ENCODE measurements around the gene GPC4. TPM values are rescaled to one million over a fixed set of nuclear protein-coding genes. Genes with fewer than 3 reads are reported as not detected.

GPC4 gene
- total RNA-seq, 1 donor from 2014 or later = 86.4 TPM

GRCh38 chrX:133391111-133391510, 24.2 kb downstream of the GPC4 start:
- Histone ChIP-seq H3K4me3 (ENCODE audit: insufficient read depth, low read depth, low read length) (no peak overlapping the region), H2AFZ (ENCODE audit: low read depth, low read length) (no peak overlapping the region), H3K4me1 (ENCODE audit: insufficient read depth, low read length) (no peaks in the 10 kb centered on the region), H3K4me2 (ENCODE audit: low read length) (no peak overlapping the region), H3K9ac (ENCODE audit: low read length) (no peak overlapping the region), H3K36me3 (ENCODE audit: insufficient read depth, low read length) (no peaks in the 10 kb centered on the region), H3K27ac (ENCODE audit: low read depth, low read length) (no peak overlapping the region), H3K79me2 (ENCODE audit: insufficient read depth, low read length) (peaks cover 10% of the 10 kb centered on the region), H3K9me3 (ENCODE audit: insufficient read depth, low read depth, low read length) (no peaks in the 10 kb centered on the region), H4K20me1 (ENCODE audit: insufficient read depth, low read length) (peaks cover 6% of the 10 kb centered on the region), H3K27me3 (ENCODE audit: insufficient read depth, low read length) (no peaks in the 10 kb centered on the region)
- Mint-ChIP-seq H3K27me3 (ENCODE audit: low read depth, unreplicated experiment) (no peaks in the 10 kb centered on the region), H3K36me3 (ENCODE audit: low read depth, unreplicated experiment) (no peaks in the 10 kb centered on the region), H3K4me1 (ENCODE audit: low read depth, unreplicated experiment) (peaks cover 13% of the 10 kb centered on the region), H3K27ac (ENCODE audit: unreplicated experiment) (no peak overlapping the region), H3K4me3 (ENCODE audit: unreplicated experiment) (no peak overlapping the region), H3K9me3 (ENCODE audit: unreplicated experiment) (no peaks in the 10 kb centered on the region)
- TF ChIP-seq CTCF (IDR thresholded peaks at IDR 0.05; ENCODE audit: insufficient read depth, low read depth, low read length) = no peak
- TF ChIP-seq EZH2 (IDR thresholded peaks at IDR 0.05; ENCODE audit: insufficient read depth, low read length) = no peak
- FAIRE-seq (peak; percentile 71), DNase-seq (ENCODE audit: low read depth) (no peak)

- H3K4me1 Mint-ChIP-seq (ENCODE audit: low read depth, unreplicated experiment) = peaks cover 13% of the 10 kb centered on the region
- DNase-seq (ENCODE audit: low read depth) (no peak), FAIRE-seq (peak; percentile 39)
- H4K20me1 ChIP-seq (ENCODE audit: insufficient read depth, low read length) = peaks cover 6% of the 10 kb centered on the region
- H3K27me3 Mint-ChIP-seq (ENCODE audit: low read depth, unreplicated experiment) = no peaks in the 10 kb centered on the region
- H3K27ac ChIP-seq (ENCODE audit: low read depth, low read length) = no peak overlapping the region
- H3K4me1 ChIP-seq (ENCODE audit: insufficient read depth, low read length) = no peaks in the 10 kb centered on the region
- H3K9me3 Mint-ChIP-seq (ENCODE audit: unreplicated experiment) = no peaks in the 10 kb centered on the region
- no peak overlapping the region for H3K9ac ChIP-seq (ENCODE audit: low read length)
- no peak for TF ChIP-seq CTCF (IDR thresholded peaks at IDR 0.05; ENCODE audit: insufficient read depth, low read depth, low read length)
- no peak for TF ChIP-seq EZH2 (IDR thresholded peaks at IDR 0.05; ENCODE audit: insufficient read depth, low read length)
- no peak overlapping the region for H3K4me2 ChIP-seq (ENCODE audit: low read length)
- no peak overlapping the region for H3K27ac Mint-ChIP-seq (ENCODE audit: unreplicated experiment)
- H3K9me3 ChIP-seq (ENCODE audit: insufficient read depth, low read depth, low read length) = no peaks in the 10 kb centered on the region
- H3K4me3 Mint-ChIP-seq (ENCODE audit: unreplicated experiment) = no peak overlapping the region
- no peak overlapping the region for H2AFZ ChIP-seq (ENCODE audit: low read depth, low read length)
- no peaks in the 10 kb centered on the region for H3K27me3 ChIP-seq (ENCODE audit: insufficient read depth, low read length)
- no peaks in the 10 kb centered on the region for H3K36me3 ChIP-seq (ENCODE audit: insufficient read depth, low read length)
- H3K79me2 ChIP-seq (ENCODE audit: insufficient read depth, low read length) = peaks cover 10% of the 10 kb centered on the region
- no peaks in the 10 kb centered on the region for H3K36me3 Mint-ChIP-seq (ENCODE audit: low read depth, unreplicated experiment)
- H3K4me3 ChIP-seq (ENCODE audit: insufficient read depth, low read depth, low read length) = no peak overlapping the region
Observed at GRCh38 chrX:133390676-133391075, 24.6 kb downstream of the GPC4 start.

- Mint-ChIP-seq H3K36me3 (ENCODE audit: low read depth, unreplicated experiment) (no peaks in the 10 kb centered on the region), H3K4me3 (ENCODE audit: unreplicated experiment) (no peak overlapping the region), H3K27me3 (ENCODE audit: low read depth, unreplicated experiment) (no peaks in the 10 kb centered on the region), H3K9me3 (ENCODE audit: unreplicated experiment) (no peaks in the 10 kb centered on the region), H3K4me1 (ENCODE audit: low read depth, unreplicated experiment) (peaks cover 15% of the 10 kb centered on the region), H3K27ac (ENCODE audit: unreplicated experiment) (no peak overlapping the region)
- H3K27me3 ChIP-seq (ENCODE audit: insufficient read depth, low read length) = no peaks in the 10 kb centered on the region
- H3K79me2 ChIP-seq (ENCODE audit: insufficient read depth, low read length) = peaks cover 10% of the 10 kb centered on the region
- peaks cover 6% of the 10 kb centered on the region for H4K20me1 ChIP-seq (ENCODE audit: insufficient read depth, low read length)
- no peak overlapping the region for H3K4me2 ChIP-seq (ENCODE audit: low read length)
- H3K36me3 ChIP-seq (ENCODE audit: insufficient read depth, low read length) = no peaks in the 10 kb centered on the region
- no peak overlapping the region for H3K27ac ChIP-seq (ENCODE audit: low read depth, low read length)
- no peaks in the 10 kb centered on the region for H3K4me1 ChIP-seq (ENCODE audit: insufficient read depth, low read length)
- FAIRE-seq = peak; percentile 80
- TF ChIP-seq EZH2 (IDR thresholded peaks at IDR 0.05; ENCODE audit: insufficient read depth, low read length) = no peak
- TF ChIP-seq CTCF (IDR thresholded peaks at IDR 0.05; ENCODE audit: insufficient read depth, low read depth, low read length) = no peak
- no peak overlapping the region for H3K9ac ChIP-seq (ENCODE audit: low read length)
- no peaks in the 10 kb centered on the region for H3K9me3 ChIP-seq (ENCODE audit: insufficient read depth, low read depth, low read length)
- no peak for DNase-seq (ENCODE audit: low read depth)
- no peak overlapping the region for H3K4me3 ChIP-seq (ENCODE audit: insufficient read depth, low read depth, low read length)
- no peak overlapping the region for H2AFZ ChIP-seq (ENCODE audit: low read depth, low read length)
Observed at GRCh38 chrX:133389975-133390374, 25.3 kb downstream of the GPC4 start.

Data from astrocyte (in vitro differentiated cells and primary cell).